ENCODE data around the gene SEC61B. TPM values are rescaled to one million over a fixed set of nuclear protein-coding genes. Genes with fewer than 3 reads are reported as not detected.

SEC61B gene
- total RNA-seq, 2 donors from 2014 or later, result 67.7 to 126 TPM

DNA sequence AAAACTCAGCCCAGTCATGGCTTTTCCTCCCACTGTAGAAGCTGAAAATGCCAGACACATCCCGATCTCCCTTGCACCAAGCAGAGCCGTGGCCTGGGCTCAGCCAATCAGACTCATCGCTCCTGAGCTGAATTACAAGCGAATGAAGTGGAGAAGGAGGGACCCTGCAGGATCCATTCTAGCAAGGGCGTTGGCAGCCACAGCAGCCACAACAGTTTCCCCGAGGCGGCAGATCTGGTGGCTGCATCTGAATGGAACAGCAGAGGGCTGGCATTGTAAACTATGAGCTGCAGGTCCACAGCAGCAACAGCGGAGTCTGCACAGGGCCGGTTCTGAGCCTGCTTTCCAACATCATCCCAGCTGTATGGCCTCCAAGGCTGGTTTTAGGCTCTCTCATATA lies 24.1 kb upstream of the SEC61B start:
- WGBS, result 54% methylated on average over 9 of the region's 9 CpGs
- DNase-seq (ENCODE audit: low spot score), result no peak
- intact Hi-C loops (cut with DNase I), result no loop called here

DNA sequence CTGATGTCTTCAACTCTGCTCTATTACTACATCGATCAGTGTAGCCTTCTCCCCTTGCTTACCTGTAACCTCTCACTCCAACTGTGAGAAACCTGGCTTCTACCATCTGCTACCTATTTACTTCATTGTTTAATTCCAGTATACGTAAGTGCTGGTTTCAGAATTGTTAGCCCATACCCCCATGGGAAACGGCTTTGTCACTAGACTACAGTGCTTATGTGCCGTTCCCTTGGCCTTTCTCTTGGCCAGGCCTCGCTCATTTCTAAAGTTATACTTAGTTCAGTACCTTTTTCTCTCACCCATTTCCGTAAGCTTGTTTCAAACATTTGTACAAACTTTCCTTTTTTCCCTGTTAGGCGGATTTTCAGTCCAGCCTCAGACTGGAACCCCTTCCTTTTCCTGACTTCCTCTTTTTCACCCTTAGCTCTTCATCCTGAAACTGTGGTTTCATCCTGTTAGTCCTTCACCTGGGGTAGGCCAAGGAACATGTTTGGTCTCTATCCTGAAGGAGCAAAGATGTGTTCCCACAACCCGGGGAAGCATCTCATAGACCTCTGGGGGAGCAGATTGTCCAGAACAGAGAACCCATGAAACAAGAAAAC lies 22.0 kb upstream of the SEC61B start:
- H3K36me3 ChIP-seq, result no peaks in the 10 kb centered on the region
- no peaks in the 10 kb centered on the region for H3K9me3 ChIP-seq
- TF ChIP-seq, protein P1, sequence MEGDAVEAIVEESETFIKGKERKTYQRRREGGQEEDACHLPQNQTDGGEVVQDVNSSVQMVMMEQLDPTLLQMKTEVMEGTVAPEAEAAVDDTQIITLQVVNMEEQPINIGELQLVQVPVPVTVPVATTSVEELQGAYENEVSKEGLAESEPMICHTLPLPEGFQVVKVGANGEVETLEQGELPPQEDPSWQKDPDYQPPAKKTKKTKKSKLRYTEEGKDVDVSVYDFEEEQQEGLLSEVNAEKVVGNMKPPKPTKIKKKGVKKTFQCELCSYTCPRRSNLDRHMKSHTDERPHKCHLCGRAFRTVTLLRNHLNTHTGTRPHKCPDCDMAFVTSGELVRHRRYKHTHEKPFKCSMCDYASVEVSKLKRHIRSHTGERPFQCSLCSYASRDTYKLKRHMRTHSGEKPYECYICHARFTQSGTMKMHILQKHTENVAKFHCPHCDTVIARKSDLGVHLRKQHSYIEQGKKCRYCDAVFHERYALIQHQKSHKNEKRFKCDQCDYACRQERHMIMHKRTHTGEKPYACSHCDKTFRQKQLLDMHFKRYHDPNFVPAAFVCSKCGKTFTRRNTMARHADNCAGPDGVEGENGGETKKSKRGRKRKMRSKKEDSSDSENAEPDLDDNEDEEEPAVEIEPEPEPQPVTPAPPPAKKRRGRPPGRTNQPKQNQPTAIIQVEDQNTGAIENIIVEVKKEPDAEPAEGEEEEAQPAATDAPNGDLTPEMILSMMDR (IDR thresholded peaks at IDR 0.05), result no peak
- DNase-seq (ENCODE audit: low spot score), result no peak
- no peaks in the 10 kb centered on the region for H3K4me1 ChIP-seq (replicated peaks)
- H3K27ac ChIP-seq, result no peak overlapping the region
- H3K27me3 ChIP-seq (replicated peaks; ENCODE audit: insufficient read depth), result no peaks in the 10 kb centered on the region
- WGBS, result 90% methylated on average over 8 of the region's 8 CpGs
- H3K4me3 ChIP-seq, result no peak overlapping the region
- intact Hi-C loops (cut with DNase I), result no loop called here

More for the DNA sequence above, 24.1 kb upstream of the SEC61B start:
- Histone ChIP-seq H3K4me3 (no peak overlapping the region), H3K4me1 (replicated peaks) (no peaks in the 10 kb centered on the region), H3K27ac (no peak overlapping the region), H3K36me3 (no peaks in the 10 kb centered on the region), H3K9me3 (no peaks in the 10 kb centered on the region), H3K27me3 (replicated peaks; ENCODE audit: insufficient read depth) (no peaks in the 10 kb centered on the region)
- TF ChIP-seq, protein P1 (IDR thresholded peaks at IDR 0.05), result no peak
- TF ChIP-seq POLR2AphosphoS5 (IDR thresholded peaks at IDR 0.05) (no peak), POLR2A (IDR thresholded peaks at IDR 0.05) (no peak)

DNA sequence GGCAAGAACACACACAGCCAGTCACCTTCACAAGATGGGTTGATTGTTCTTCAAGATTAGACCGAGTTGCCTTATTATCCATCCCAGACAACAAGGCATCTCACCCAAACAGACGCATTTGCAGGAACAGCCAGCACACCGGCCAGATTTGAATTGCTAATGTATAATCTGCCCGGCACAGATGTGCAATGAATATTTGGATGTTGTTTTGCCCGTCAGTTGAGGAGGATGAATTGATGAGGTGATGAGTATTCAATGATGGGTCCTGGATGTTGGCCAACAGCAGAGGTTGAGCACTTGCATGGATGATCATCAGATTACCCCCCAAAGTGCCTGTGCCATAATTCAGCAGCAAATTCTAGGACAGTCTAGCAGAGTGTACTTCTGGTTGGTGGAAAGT lies 20.5 kb upstream of the SEC61B start:
- Histone ChIP-seq H3K4me3 (no peak overlapping the region), H3K9me3 (no peaks in the 10 kb centered on the region), H3K4me1 (replicated peaks) (no peaks in the 10 kb centered on the region), H3K36me3 (no peaks in the 10 kb centered on the region), H3K27me3 (replicated peaks; ENCODE audit: insufficient read depth) (no peaks in the 10 kb centered on the region), H3K27ac (no peak overlapping the region)
- intact Hi-C loops (cut with DNase I), result no loop called here
- WGBS, result 80% methylated on average over 5 of the region's 5 CpGs
- TF ChIP-seq POLR2AphosphoS5 (IDR thresholded peaks at IDR 0.05) (no peak), POLR2A (IDR thresholded peaks at IDR 0.05) (no peak)
- TF ChIP-seq, protein P1 (IDR thresholded peaks at IDR 0.05), result no peak
- no peak for DNase-seq (ENCODE audit: low spot score)

DNA sequence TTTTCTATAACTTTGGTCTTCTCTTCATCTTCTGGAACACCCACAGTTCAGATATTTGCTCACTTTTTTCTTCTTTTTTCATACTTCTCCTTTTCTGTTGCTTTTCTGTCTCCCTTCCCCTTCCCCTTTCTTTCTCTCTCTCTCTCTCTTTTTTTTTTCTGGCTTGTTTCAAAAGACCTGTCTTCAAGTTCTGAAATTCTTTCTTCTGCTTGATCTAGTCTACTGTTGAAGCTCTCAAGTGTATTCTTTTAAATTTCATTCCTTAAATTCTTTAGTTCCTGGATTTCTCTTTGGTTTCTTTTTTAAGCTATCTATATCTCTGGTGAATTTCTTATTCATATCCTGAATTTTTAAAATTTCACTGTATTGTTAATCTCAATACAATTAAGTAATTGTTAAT lies 11.5 kb upstream of the SEC61B start:
- Histone ChIP-seq H3K27me3 (replicated peaks; ENCODE audit: insufficient read depth) (no peaks in the 10 kb centered on the region), H3K36me3 (no peaks in the 10 kb centered on the region), H3K27ac (no peak overlapping the region), H3K4me3 (no peak overlapping the region), H3K4me1 (replicated peaks) (no peaks in the 10 kb centered on the region), H3K9me3 (no peaks in the 10 kb centered on the region)
- intact Hi-C loops (cut with DNase I), result no loop called here
- DNase-seq (ENCODE audit: low spot score), result no peak
- TF ChIP-seq POLR2A (IDR thresholded peaks at IDR 0.05), result no peak
- TF ChIP-seq, protein P1 (IDR thresholded peaks at IDR 0.05), result no peak
- no peak for TF ChIP-seq POLR2AphosphoS5 (IDR thresholded peaks at IDR 0.05)

DNA sequence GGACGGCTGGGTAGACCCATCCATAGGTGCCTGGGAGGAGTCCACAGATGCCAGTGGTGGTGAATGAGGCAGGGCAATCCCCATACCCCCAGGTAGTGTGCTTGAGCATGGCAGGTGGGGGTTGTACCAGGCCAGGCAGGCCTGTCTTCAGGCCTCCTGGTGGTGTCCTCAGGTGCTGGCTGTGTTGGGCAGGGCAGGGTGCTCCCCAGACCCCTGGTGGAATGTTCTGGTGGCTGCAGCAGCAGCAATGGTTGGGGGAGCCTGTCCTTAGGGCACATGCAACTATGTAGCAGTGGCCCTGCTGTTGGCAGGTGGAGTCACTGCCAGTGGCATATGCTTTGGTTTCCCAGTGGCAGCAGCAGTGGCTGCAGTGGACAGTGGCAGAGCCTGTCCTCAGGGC lies 10.3 kb upstream of the SEC61B start:
- 94% methylated on average over 1 of the region's 1 CpG for WGBS
- H3K4me3 ChIP-seq, result no peak overlapping the region
- no peaks in the 10 kb centered on the region for H3K27me3 ChIP-seq (replicated peaks; ENCODE audit: insufficient read depth)

More for the DNA sequence above, 10.3 kb upstream of the SEC61B start:
- no peaks in the 10 kb centered on the region for H3K4me1 ChIP-seq (replicated peaks)
- TF ChIP-seq, protein P1 (IDR thresholded peaks at IDR 0.05), result no peak
- TF ChIP-seq POLR2A (IDR thresholded peaks at IDR 0.05), result no peak
- no peak for TF ChIP-seq POLR2AphosphoS5 (IDR thresholded peaks at IDR 0.05)
- no peaks in the 10 kb centered on the region for H3K9me3 ChIP-seq
- intact Hi-C loops (cut with DNase I), result no loop called here
- no peaks in the 10 kb centered on the region for H3K36me3 ChIP-seq
- no peak overlapping the region for H3K27ac ChIP-seq
- no peak for DNase-seq (ENCODE audit: low spot score)
